Left lung (tissue), 10 donors: ENCODE data around the gene TGFB1I1. TPM values are rescaled to one million over a fixed set of nuclear protein-coding genes. Genes with fewer than 3 reads are reported as not detected.

Experiments
- ATAC-seq: fragments of 200-7000 bp; cut with Tn5 transposase; one replicate; pipeline ENCODE4 v1.9.1; 2020; ENCODE audit warnings: moderate library complexity
- DNase-seq, 4 donors: peaks; one replicate each; pipeline ENCODE4 v3.0.0-alpha.2; 2013 to 2020
- H3K27ac ChIP-seq, 2 donors: fragments of 200-600 bp; sonication (generic) in 1 of 2; one replicate each; pipeline versions ENCODE4 v1.5.0 to v1.8.0; 2020 to 2021
- H3K27me3 ChIP-seq, 2 donors: fragments of 200-600 bp; sonication (generic) in 1 of 2; one replicate each; pipeline versions ENCODE4 v1.5.0 to v1.8.0; 2020 to 2021
- H3K36me3 ChIP-seq, 2 donors: fragments of 200-600 bp; sonication (generic) in 1 of 2; one replicate each; pipeline versions ENCODE4 v1.5.0 to v1.8.0; 2020 to 2021
- H3K4me1 ChIP-seq, 2 donors: fragments of 200-600 bp; one replicate each; pipeline ENCODE4 v1.8.0; 2021
- H3K4me3 ChIP-seq, 2 donors: fragments of 200-600 bp; sonication (generic) in 1 of 2; one replicate each; pipeline versions ENCODE4 v1.5.0 to v1.8.0; 2020 to 2021; ENCODE audit warnings: mild to moderate bottlenecking in 1 of 2
- H3K9me3 ChIP-seq, 2 donors: fragments of 200-600 bp; sonication (generic) in 1 of 2; one replicate each; pipeline versions ENCODE4 v1.5.0 to v1.8.0; 2020 to 2021
- intact Hi-C, 2 donors: fragments of 100-400 bp; cut with DNase I; formaldehyde crosslinking; loops; one replicate each; pipeline versions ENCODE4 v1.11.2 to v1.14.2; 2022
- polyA plus RNA-seq, 6 donors: library from polyadenylated mRNA; unstranded; fragments of 120-200 nt; gene quantifications; one replicate each; pipeline ENCODE4 v1.2.1, GENCODE V29; 2013; ENCODE audit not compliant: insufficient read length in 6 of 6
- total RNA-seq, 2 donors: library from RNA; stranded (reverse); fragmentation: NEBNext Ultra II Directional; extraction: Animal tissue kit (Norgen Biotek cat#: 25700); gene quantifications; one replicate each; pipeline ENCODE4 v1.2.1, GENCODE V29; 2021
- TF ChIP-seq, protein P1 (sequence below), 2 donors: fragments of 200-600 bp; sonication (generic) in 1 of 2; IDR thresholded peaks; one replicate each; pipeline versions ENCODE4 v1.5.0 to v1.8.0; 2021; ENCODE audit warnings: antibody characterized with exemption in 2 of 2
- donor health status: DM: no; HTN: yes; CAD: no.
- donor health status: DM: no; HTN: no; CAD: no.

The TGFB1I1 gene
- total and polyA plus RNA-seq, 8 donors = 49.3 to 85.3 (median 66.8) TPM

DNA sequence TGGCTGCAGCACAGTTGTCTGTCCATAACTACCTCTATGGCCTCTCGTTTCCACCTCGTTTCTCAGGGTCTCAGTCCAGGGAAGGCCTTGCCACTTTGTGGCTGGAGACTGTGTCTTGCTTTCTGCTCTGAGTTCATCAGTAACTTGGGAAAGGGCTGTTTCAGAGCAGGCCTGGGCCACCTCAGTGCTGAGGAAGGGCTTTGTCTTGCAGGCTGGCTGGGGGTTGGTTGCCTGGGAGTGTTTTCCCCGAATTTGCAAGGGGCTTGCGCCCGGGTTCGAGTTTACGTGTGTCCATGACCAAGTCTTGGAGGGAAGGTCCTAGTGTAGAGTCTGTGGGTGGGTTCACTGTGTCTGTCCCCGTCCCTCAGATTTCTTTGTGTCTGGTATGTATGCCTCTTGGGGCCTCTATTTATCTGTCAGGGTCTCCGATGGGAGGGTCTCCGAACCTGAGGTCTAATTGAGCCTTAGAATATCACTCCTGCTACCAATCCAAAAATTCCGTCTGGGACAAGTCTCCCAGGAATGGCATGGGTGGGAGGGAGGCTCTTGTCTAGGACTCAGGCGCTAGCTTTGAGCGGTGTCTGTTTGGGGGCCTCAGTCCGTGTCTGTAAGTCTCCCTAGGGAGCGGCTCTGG lies 594 bp upstream of the TGFB1I1 start:
- TF ChIP-seq, protein P1, sequence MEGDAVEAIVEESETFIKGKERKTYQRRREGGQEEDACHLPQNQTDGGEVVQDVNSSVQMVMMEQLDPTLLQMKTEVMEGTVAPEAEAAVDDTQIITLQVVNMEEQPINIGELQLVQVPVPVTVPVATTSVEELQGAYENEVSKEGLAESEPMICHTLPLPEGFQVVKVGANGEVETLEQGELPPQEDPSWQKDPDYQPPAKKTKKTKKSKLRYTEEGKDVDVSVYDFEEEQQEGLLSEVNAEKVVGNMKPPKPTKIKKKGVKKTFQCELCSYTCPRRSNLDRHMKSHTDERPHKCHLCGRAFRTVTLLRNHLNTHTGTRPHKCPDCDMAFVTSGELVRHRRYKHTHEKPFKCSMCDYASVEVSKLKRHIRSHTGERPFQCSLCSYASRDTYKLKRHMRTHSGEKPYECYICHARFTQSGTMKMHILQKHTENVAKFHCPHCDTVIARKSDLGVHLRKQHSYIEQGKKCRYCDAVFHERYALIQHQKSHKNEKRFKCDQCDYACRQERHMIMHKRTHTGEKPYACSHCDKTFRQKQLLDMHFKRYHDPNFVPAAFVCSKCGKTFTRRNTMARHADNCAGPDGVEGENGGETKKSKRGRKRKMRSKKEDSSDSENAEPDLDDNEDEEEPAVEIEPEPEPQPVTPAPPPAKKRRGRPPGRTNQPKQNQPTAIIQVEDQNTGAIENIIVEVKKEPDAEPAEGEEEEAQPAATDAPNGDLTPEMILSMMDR (IDR thresholded peaks at IDR 0.05) = no peak
- Histone ChIP-seq H3K9me3 (no peaks in the 10 kb centered on the region), H3K27ac (peak overlapping the region; percentile 82 to 93), H3K27me3 (peaks cover 0 to 19% of the 10 kb centered on the region in 2 donors), H3K4me3 (peak overlapping the region; percentile 56 to 62), H3K36me3 (peaks cover 0 to 39% of the 10 kb centered on the region in 2 donors), H3K4me1 (peaks cover 16 to 42% of the 10 kb centered on the region in 2 donors)
- intact Hi-C loops = no loop called here
- DNase-seq (no peak), ATAC-seq (no peak)

DNA sequence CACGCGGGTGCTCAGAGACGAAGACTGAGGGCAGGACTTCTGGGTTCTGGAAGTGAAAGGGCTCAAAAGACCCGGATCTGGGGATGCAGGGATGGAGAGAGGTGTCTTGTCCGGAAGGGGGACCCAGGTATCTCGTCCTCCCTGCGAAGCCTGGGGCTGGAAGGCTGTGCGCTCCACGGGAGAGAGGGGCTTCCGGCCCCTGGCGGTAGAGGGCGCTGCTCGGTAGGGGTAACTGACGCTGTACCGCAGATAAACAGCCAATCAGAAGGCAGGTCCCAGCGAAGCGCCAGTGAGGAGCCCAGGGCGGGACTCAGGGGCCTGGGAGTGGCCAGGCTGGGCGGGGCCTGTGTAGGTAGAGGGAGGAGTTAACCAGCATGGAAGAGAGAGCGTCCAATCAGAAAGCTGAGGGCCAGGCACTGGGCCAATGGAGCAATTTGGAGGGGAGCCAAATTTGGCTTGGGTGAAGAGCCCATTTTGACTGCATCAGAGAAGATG lies 804 bp downstream of the TGFB1I1 start:
- H3K27ac ChIP-seq = peak overlapping the region; percentile 82 to 93
- H3K9me3 ChIP-seq = no peaks in the 10 kb centered on the region
- intact Hi-C loops = no loop called here
- ATAC-seq = peak; percentile 67
- H3K4me1 ChIP-seq = peaks cover 16 to 45% of the 10 kb centered on the region in 2 donors
- peak; percentile 76 to 91 (median 90) for DNase-seq
- H3K4me3 ChIP-seq = peak overlapping the region; percentile 56 to 62
- peaks cover 0 to 41% of the 10 kb centered on the region in 2 donors for H3K36me3 ChIP-seq
- TF ChIP-seq, protein P1 (IDR thresholded peaks at IDR 0.05) = peak; percentile 60 to 70
- peaks cover 0 to 19% of the 10 kb centered on the region in 2 donors for H3K27me3 ChIP-seq

DNA sequence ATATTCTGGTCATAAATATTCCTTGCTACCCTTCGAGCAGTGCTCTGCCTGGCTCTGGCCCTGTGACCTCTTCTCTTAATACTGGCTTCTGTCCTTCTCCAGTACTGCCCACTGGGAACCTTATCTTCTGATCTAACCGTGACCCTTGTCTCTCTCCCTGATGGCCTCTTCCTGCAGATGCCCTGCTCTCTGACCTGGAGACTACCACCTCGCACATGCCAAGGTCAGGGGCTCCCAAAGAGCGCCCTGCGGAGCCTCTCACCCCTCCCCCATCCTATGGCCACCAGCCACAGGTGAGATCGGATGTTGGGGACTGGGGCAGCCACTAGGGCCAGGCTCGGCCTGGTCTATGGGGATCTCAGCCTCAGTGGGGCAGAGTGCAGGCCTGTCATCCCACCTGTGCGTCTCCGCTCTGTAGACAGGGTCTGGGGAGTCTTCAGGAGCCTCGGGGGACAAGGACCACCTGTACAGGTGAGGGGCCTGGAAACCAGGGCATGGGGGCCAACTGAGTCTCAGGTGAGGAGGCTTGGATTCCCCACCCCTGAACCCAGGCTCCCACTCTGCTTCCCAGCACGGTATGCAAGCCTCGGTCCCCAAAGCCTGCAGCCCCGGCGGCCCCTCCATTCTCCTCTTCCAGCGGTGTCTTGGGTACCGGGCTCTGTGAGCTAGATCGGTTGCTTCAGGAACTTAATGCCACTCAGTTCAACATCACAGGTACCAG lies 1.5 kb downstream of the TGFB1I1 start:
- peaks cover 16 to 45% of the 10 kb centered on the region in 2 donors for H3K4me1 ChIP-seq
- ATAC-seq = no peak
- peaks cover 0 to 19% of the 10 kb centered on the region in 2 donors for H3K27me3 ChIP-seq
- H3K4me3 ChIP-seq = peak overlapping the region in 1 of 2 donors; percentile 56
- no peaks in the 10 kb centered on the region for H3K9me3 ChIP-seq
- intact Hi-C loops = no loop called here
- TF ChIP-seq, protein P1 (IDR thresholded peaks at IDR 0.05) = no peak
- H3K27ac ChIP-seq = peak overlapping the region in 1 of 2 donors; percentile 82
- DNase-seq = peak in 1 of 4 donors; percentile 62
- H3K36me3 ChIP-seq = peaks cover 0 to 46% of the 10 kb centered on the region in 2 donors

DNA sequence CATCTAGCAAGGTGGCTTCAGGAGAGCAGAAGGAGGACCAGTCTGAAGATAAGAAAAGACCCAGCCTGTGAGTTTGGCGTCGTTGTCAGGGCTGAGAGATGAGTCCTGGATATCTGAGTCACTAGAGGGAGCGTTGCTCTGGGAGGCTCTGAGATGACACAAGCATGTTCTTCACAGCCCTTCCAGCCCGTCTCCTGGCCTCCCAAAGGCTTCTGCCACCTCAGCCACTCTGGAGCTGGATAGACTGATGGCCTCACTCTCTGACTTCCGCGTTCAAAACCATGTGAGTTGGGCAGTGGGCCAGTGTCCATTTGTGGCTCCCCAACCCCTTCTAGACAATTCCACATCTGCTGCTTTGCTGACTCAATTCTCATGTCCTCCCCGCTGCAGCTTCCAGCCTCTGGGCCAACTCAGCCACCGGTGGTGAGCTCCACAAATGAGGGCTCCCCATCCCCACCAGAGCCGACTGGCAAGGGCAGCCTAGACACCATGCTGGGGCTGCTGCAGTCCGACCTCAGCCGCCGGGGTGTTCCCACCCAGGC lies 2.3 kb downstream of the TGFB1I1 start:
- intact Hi-C loops = no loop called here
- H3K27ac ChIP-seq = no peak overlapping the region
- peaks cover 0 to 50% of the 10 kb centered on the region in 2 donors for H3K36me3 ChIP-seq

More for the DNA sequence above, 2.3 kb downstream of the TGFB1I1 start:
- DNase-seq (no peak), ATAC-seq (no peak)
- H3K9me3 ChIP-seq = no peaks in the 10 kb centered on the region
- peaks cover 0 to 19% of the 10 kb centered on the region in 2 donors for H3K27me3 ChIP-seq
- no peak overlapping the region for H3K4me3 ChIP-seq
- TF ChIP-seq, protein P1 (IDR thresholded peaks at IDR 0.05) = no peak
- peaks cover 16 to 47% of the 10 kb centered on the region in 2 donors for H3K4me1 ChIP-seq
